GM19023 (cell line): ENCODE results near the gene LFNG.

Experiments used
- ATAC-seq: cut with Tn5 transposase; IDR thresholded peaks from one replicate; pipeline ENCODE4 v1.9.1; 2021; ENCODE audit warnings: mild to moderate bottlenecking, moderate library complexity; ENCODE audit not compliant: unreplicated experiment

Gene LFNG

DNA sequence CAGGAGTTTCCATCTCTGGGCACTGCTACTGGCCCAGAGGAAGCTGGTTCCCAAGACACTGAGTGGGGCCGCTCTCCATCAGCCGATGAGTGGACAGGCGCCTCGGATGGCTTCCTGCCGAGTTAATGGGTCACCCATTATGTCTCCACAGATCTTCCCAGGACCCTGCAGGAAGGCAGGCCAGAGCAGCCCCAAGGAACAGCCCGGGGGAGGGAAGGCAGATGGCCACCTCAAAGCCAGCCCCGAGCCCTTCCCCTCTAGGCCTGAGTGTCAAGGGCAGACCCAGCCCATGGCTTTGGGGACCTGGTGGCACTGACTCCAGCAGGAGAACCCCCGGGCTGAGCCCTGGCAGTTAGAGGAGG is 3.4 kb upstream of the LFNG start:
- no peak for ATAC-seq

DNA sequence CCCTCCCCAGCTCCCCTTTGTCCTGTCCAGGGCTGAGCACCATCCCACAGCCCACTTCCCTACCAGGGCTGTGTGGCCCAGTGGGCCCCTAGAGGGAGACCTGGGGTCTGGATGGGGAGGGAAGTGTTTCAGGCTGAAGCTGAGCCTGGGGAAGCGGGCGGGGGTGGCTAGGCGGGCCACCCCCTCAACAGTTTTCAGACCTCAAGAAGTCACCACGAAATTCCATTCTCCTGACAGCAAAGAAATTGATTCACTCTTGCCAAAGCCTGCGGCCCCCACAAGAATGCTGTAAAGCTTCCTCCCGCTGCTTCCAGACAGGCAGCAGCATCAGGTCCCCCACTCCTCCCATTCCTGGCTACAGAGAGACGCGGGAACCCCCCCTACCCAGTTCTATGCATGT is 2.5 kb upstream of the LFNG start:
- no peak for ATAC-seq

DNA sequence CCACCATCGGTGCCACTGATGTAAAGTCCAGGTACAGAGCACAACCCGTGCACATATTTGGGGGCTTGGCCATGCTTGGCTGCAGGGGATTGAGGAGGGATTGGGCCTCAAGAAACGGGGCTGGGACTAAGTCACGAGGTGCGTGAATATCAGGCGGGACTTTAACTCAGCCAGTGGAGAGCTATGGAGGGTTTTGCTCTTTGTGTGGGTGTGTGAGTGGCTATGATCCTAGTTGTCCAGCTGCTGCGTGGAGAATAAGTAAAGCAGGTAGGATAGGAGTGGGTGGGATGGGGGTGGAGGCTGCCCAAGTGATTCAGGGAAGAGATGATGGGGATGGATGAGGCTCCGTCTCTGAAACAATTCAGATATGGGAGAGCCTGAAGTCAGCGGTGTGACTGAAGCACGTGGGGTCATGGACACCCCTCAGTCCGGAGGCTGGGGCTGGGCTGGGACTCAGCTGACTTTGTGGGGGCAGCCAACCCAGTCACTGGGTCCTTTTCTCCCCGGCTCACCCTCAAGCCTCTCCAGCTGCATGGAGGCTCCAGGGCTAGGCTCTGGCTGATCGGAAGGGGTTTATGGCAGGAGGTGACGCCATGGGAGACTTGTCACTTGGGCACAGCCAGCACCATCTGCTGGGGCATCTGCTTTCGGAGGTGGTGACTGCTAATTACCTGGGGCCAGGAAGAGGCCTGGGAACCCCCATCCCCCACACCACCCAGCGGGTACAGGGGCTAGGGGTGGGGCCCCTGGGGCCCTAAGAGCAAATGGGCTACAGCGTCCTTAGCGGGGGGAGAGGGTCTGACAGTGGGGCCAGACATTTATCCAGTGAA is 1.7 kb upstream of the LFNG start:
- no peak for ATAC-seq

DNA sequence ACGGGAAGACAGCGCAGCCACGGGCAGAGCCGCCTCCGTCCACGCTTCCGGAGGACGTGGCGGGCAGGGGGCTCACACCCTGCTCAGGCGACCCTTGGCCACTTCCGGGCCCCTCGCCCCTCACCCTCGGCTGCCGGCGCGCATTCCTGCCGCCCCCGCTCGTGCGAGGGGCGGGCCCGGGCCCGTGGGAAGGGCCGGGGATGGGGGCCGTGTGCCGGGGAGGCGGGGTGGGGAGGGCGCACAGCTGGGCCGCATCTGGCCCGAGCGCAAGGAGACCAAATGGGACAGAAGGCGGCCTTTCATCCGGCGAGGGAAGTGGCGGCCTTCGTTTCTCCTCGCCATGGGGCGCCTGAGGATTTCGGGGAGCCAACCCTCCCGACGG is 846 bp upstream of the LFNG start:
- no peak for ATAC-seq

DNA sequence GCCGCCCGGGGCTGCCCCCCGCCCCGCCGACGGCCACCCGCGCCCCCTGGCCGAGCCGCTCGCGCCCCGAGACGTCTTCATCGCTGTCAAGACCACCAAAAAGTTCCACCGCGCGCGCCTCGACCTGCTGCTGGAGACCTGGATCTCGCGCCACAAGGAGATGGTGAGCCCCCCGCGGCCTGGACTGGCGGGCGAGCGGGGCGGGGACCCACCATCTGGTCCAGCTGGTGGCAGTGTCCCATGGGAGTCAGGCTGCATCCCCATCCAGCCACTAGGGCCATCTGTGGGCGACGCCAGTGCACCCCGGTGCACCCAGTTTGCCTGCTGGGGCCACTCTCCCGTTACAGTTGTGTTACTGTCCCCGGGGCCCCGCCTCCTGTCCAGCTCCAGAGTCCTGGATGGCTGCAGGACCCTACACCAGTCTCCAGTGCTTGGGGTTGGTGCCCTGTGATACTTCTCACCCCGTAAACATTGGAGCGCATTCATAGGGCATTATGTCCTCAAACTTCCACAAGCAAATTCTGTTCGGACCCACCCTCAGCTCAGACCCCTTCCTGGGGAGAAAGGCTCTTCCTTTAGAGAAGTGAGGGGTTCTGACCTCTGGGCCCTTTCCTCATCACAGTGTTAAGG is 672 bp downstream of the LFNG start:
- no peak for ATAC-seq

DNA sequence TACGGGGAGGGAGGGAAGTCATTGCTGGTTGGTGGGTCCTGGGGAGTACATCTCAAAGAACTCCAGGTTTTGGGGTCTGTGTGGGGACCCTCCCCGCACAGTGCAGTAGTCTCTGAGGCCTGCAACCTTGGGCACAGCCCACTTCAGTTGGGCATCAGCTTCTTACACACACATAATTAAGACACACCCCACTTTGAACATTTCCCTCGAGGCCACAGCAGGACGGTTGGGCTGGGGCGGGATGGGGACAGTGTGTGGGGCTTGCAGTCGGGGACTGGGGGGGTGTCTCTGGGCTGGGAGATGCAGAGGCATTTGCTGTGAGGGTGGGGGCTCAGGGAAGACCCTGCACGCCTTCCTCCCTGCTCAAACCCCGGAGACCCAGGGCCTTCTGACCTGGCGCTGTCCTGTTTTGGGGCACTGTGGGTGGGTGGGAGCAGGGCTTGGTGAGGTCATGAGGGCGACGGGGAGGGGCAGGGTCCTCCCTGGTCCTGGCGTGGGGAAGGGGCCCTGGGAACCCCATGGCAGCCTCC is 1.3 kb downstream of the LFNG start:
- no peak for ATAC-seq

DNA sequence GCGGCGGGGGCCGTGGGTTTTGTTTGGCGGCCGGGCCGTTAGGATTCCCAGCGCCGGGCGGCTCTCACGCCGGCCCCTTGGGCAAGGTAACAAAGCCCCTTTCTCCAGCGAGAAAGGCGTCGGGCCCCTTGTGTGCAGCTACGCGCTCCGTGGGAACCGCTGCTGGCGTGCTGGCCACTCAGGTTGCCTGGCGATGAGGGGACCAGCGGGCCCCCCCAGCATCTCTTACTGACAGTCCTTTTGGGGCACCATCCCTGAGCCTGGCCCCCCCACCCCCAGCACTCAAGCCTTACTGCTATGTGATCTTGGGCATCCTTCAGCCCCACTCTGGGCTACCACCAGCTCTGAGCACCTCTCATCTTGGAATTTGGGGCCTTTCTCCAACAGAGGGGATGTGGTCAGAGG is 1.8 kb downstream of the LFNG start:
- ATAC-seq, result no peak

DNA sequence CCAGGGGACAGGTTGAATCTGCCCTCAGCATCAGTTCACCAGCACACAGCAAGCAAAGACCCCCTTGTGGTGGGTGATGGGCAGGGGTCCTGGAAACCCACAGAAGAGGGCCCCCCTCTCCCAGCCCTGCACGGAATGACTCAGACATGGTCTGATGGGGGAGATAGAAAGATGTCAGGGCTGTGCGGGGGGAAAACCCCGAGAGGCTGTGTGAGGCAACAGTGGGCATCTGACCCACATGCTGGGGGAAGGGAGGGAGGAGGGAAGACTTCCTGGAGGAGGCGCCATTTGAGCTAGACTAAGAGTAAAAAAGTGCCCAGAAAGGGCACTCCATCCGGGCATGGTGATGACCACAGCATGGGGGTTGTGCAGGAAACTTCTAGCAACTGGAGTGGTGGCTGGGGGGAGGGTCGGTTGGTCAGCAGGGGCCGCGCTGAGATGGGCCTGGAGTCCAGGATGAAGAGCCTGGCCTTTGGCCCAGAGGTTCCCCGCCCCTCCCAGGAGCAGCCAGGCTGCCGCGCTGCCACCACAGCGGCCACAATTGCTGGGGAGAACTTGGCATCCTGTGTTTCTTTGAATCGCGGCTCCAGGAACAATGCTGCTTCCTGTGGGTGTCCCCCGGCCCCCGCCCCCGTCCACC is 2.5 kb downstream of the LFNG start:
- ATAC-seq, result no peak

DNA sequence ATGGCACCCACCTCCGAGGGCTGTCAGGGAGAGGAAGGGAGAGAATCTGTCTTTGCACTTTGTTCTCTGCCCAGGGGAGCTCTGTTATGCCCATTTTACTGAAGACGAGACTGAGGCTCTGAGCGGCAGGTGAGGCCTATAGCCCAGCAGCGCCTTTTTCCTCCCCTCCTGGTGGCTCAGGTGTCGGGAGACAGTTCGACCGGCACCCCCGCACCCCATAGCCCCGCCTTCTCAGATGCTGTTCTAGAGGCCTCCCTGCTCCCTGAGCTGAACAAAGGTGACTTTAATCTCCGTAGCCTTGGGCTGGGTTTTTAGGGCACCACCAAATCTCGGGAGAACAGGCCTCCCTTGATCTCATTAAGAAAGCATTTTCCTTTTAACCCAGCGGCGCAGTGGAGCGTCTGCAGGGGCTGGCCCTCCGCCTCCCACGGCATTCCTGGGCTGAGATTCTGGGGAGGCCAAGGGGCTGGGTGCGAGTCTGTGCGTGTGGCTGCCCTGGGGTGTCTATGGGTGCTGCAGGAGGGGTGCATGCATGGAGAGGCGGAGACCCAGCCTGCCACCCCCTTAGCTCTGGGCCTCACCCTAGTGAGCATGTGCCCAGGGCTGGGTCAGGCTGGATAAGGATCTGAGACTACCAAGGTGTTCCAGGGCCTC is 3.3 kb downstream of the LFNG start:
- no peak for ATAC-seq

DNA sequence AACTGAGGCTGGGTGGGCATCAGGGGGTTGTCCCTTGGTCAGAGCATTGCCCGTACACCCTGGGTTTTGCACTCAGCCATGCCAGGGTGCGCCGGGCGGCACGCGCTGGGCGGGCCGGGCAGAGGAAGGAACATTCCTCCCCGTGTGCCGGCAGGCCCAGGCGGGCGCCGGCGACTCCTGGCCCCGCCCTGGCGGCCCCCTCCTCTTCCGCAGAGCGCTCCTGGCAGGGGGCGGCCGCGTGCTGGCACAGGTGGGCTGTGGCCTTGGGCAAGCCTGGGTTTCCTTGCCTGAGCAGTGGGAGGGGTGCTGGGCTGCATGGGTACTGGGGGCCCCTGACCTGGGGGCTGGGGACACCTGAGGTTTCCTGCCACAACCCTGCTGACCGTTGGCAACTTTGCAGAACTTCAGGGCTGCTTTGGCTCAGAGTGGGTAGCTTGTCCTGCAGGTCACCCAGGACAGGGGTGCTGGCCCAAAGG is 3.9 kb downstream of the LFNG start:
- ATAC-seq, result no peak

DNA sequence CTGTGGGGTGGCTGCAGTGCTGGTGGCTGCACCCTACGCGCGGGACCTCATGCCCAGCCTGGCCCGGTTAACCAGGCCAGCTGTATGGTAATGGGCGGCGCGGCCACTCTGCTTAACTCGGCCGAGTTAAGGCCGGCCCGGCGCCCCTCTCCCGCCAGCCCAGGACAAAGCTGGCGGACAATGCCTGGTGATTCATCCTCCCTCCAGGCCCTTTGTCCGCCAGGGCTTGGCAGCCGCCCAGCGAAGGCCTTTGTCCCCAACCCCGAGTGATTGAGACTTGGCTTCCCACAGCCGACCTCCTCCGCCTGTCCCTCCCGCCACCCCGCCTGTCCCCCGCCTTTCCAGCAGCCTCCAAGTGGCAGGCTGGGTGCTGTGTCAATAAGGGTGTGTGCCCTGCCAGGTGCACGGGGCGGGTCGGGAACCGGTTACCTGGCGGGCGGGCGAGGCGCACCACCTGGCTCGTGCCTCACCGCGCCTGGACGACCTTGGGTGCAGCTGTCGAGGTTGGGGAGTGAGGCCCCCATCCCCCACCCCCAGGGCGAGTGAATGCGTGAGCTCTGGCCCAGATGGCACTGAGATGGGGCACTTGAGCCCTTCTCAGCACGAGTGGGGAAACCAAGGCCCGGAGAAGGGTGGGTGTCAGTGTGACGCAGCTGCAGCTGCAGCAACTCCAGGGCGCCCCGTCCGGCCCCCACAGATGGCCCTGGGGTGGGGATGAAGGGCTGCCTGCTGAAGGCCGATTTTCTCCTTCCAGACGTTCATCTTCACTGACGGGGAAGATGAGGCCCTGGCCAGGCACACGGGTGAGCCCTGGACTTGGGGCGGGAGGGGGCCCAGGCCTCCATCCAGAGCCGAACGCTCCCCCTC is 4.6 kb downstream of the LFNG start:
- no peak for ATAC-seq

DNA sequence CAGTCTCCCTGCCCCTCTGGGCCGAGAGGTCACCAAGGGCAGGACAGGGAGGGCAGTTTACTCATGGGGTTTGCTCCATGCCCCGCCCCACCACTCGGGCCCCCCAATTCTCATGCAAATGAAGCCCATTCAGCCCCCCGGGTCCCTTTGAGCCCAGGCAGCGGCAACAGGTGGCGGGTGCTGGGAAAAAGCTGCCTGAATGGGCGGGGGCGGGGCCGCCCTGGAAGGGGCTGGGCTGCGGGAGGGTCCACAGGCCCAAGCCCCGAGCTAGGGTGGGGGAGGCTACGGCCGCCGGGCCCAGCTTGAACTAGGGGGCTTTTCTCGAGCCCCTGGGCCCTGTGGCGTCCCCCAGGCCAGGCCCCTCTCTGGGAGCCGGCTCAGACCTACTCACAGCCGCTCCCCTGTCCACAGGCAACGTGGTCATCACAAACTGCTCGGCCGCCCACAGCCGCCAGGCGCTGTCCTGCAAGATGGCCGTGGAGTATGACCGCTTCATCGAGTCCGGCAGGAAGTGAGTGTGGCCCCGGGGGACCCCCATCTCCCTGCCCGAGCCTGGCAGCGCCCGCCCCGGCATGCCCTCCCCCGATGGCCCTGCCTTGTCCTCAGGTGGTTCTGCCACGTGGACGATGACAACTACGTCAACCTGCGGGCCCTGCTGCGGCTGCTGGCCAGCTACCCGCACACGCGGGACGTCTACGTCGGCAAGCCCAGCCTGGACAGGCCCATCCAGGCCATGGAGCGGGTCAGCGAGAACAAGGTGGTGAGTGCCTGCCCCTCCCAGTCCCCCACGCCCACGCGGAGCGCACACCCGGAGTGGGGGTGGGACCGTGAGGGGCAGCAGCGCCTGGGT is 5.5 kb downstream of the LFNG start:
- no peak for ATAC-seq

DNA sequence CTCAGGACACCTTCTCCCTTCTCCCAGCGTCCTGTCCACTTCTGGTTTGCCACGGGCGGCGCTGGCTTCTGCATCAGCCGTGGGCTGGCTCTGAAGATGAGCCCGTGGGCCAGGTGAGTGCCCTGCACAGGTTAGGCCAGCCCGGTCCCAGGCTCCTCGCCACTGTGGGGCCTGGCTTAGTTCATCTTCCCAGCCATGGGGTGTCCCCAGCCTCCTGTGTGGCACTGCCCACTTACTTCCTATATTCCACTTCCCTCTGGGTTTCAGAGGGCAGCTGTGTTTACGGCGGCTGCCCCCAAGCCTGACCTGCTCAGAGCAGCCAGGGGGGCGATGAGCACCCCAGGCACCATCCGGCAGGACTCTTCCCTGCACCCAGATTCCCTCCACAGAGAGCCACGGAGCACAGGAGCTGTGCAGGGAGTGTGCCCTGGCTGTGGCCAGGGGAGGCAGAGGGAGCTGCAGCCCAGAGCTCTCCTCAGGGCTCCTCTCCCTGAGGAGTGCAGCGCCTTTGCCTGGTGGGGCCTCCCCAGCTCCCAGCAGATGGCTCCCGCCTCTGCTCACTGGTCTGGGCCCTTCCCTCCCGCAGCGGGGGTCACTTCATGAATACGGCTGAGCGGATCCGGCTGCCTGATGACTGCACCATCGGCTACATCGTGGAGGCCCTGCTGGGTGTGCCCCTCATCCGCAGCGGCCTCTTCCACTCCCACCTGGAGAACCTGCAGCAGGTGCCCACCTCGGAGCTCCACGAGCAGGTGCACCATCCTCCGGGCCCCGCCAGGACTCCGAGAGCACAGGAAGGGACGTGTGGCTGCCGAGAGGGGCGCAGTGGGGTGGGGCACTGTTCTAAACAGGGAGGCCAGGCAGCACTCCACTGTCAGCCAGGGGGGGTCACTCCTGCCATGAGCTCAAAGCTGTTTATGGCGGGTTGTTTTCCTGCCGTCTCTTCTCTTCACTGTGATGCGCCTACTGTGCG is 6.4 kb downstream of the LFNG start:
- ATAC-seq, result no peak

DNA sequence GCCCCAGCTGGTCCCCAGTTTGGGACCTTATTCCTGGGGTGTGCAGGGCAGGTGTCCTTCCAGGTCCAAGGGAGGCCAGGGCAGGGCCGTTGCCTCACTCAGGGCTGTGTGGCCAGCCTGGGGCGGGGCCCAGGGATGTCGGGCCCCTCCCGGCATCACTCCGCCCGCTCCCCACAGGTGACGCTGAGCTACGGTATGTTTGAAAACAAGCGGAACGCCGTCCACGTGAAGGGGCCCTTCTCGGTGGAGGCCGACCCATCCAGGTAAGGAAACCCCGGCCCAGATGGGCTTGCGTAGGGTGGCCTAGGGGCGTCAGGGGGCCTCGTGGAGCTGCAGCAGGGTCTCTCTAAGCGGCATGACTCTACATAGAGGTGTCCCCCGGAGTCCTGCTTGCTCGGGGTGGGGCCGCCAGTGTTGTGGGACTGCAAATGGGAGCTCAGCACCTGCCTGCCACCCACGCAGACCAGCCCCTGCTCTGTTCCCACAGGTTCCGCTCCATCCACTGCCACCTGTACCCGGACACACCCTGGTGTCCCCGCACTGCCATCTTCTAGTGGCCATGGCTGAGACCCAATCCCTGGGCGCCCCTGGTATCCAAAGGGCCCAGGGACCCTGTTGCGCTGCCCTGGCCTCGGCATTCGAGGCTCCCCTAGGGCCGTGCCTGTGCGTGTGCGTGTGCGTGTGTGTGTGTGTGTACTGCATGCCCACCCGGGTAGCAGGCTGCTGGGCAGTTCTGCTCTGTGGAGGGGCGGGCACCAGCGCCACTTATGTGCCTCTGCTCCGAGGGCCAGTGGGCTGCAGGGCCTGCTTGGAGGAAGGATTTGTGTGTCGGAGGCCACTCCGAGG is 7.3 kb downstream of the LFNG start:
- ATAC-seq, result no peak

DNA sequence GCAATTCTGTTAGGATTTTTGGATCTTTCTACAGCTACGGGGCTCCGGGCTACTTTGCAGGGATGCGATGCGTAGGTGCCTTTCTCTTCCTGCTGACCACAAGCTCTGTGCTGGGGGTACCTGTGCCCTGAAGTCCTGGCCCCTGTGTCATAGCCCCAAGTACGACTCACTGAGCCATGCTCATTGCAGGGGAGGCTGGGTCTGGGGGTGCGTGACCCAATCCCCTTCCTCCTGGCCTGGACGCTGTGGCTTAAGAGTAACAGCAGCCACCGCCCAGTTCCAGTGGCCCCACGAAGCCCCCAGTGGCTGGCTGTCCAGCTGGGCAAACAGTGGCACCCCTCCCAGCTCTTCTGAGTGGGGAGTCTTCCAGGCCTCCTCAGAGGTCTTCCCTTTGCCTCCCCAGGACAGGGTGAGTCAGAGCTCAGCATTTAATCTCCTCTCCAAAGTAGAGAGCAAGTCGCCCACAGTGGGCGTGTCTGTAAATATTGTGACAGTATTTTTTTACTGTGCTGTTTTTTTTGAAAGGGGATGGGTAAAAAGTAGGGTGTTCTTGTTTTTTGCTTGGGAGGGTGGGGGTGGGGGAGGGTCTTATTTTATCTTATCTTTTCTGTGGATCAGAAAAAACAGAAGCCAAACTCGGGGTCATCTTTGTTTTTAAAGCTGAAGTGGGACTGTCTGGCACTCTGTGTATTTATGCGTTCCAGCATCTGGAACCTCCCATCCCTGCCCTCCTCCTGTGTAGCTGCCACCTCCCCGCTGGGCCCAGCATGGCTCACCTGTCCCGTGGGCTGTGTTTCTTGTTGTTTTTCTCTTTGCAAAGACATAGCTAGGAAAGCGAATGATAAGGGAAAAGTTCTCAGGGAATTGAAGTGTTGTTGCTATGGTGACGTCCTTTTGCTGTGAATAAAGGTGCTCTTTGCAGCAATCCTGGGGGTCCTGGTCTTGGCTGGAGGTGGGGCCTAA is 8.2 kb downstream of the LFNG start:
- no peak for ATAC-seq

DNA sequence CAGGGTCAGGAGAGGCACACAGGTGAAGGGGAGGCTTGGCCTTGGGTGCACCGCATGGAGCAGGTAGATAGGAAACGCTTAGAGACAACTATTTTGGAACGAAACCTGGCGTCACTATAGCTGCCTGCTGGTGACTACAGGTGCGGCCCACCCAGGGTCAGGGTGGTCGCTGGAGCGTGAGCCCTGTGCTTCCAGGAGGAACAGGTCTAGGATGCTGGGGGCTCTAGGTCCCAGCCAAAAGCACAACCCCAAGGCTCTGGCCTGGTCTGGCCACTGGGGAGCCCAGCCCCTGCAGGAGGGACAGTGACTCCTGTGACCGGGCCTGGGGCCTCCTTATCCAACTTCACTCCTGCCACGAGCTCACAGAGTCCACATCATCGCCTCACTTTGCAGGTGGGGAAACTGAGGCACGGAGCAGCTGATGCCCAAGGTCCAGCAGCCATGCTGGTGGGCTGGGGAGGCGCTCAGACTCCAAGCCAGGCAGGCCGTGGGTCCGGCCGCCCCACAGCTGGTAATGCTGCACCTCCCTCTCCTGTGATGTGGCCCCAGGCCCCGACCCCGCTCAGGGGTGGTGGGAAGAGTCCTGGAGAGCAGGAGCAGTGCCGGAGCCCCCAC is 9.0 kb downstream of the LFNG start:
- no peak for ATAC-seq
